Cardiac septum (tissue), 1 donor: ENCODE measurements around the gene CCIN. TPM values are rescaled to one million over a fixed set of nuclear protein-coding genes. Genes with fewer than 3 reads are reported as not detected.
"Not testable (repeated sequence)": the region's sequence is repeated elsewhere in the genome, so short reads cannot be mapped to it uniquely, and the experiment has no call there.

ENCODE experiments used
- DNase-seq: peaks from one replicate; pipeline ENCODE4 v3.0.0-alpha.2; 2020; ENCODE audit warnings: low spot score
- intact Hi-C: fragments of 100-400 bp; cut with DNase I; formaldehyde crosslinking; loops from one replicate; pipeline ENCODE4 v1.14.0; 2022
- long read RNA-seq: library from polyadenylated mRNA; unstranded; transcript quantifications from one replicate; pipeline ENCODE4 v2.0.0, GENCODE V29; 2021
- total RNA-seq: library from RNA; stranded (reverse); fragmentation: NEBNext Ultra II Directional; extraction: Animal tissue kit (Norgen Biotek cat#: 25700); gene quantifications from one replicate; pipeline ENCODE4 v1.2.1, GENCODE V29; 2021
- donor health status: DM: no; HTN: no; CAD: no.

The CCIN gene
- 0.16 TPM for total RNA-seq
- long read RNA-seq = 0 reads

DNA sequence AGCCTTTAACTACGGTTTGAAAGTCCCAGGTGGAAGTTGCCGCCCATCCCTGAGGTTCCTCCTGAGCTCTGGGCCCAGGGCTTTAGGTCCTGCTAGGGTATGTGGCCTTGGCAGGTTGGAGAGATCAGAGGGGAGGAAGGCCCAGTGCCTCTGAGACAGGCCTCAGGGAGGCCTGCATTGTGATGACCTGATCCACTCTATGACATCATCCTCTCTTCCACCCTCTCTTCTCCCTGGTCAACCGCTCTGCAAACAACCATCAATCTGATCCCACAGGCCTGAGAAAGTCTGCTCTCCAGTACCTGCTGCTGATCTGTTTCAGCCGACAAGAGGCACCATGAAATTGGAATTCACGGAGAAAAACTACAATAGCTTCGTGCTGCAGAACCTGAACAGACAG, at the start of gene CCIN:
Gene CCIN (plus strand): TSS at position 223 of the 400 bp plus-strand sequence. CDS start 115 bp downstream, at position 338.
- intact Hi-C loops = loop anchor here (10.0 kb wide), 1 partner anchor 214 kb away; the partner anchor contains the start of gene OR2S2

GRCh38 chr9:36119476-36119875, 49.7 kb upstream of the CCIN start:
- intact Hi-C loops = no loop called here
- no peak for DNase-seq

More for the DNA sequence above, at the start of gene CCIN:
- no peak for DNase-seq

GRCh38 chr9:36120705-36121104, 48.5 kb upstream of the CCIN start:
- intact Hi-C loops = no loop called here
- DNase-seq = no peak

DNA sequence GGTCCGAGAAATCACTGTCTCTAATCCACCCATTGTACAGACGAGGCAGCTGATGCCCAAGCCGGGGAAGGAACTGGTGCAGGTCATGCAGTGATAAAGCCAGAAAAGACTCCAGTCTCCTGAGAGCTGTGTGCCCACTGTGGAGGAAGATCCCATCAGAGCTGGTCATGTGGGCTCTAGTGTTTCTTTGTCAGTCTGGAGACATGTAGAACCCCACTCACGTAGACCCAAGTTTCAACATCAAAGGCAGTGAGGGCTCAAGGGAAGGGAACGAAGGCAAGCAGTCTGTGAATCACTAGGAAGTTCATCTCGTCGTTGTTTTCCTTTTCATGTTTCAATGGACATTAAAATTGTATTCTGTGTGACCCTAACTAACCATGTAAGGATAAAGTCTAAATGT, 47.2 kb upstream of the CCIN start:
- intact Hi-C loops = no loop called here
- DNase-seq = no peak

DNA sequence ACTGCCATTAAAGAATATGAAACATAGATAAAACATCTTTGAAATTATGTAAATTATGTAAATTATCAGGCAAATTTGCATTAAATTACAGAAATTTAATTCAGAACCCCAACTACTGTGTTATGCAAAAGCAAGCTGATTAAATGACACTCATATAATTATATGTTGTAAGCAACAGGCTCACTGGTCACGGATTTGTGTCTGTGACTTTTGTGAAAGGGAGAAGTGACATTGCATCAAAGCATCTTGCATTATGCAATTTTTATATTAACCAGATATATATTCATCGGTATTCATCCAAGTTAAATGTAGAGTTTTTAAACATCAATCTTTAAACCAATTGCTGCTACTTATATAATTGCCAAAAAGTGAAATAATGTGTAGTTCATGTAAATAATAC, 45.7 kb upstream of the CCIN start:
- intact Hi-C loops = no loop called here
- DNase-seq = no peak

DNA sequence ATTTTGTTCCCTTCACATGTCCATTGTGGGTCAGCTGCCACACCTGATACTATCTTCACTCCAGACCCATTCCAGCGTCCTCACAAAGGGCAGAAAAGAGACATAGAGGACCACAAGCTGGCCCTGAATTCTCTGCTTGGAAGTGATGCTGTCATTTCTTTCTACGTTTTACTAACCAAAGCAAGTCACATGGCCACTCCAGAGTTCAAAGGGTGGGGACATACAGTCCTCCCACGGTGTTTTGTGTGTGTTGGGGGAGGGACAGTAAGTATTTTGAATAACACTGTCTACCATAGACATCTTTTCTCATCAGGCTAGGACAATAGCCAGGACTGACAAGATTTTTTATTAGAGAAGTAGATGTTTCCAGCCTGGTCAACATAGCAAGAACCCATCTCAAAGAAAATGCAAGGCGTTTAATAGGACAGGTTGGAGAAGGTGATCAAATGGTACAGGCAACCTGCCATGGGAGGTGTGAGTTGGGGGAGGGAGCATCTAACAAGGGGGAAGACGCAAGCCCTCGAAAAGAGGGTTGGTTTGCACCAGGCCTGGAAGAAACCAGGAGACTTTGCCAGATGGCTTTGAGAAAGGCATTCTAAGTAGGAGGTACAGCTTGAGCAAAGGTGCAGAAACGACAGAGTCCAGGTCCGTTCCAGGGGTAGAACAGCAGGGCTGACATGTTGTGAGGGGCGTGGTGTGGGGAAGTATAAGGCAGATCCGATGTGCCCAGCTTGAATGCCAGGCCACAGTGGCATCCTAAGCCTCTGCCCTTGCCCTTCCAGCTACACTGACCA, 43.9 kb upstream of the CCIN start:
- intact Hi-C loops = no loop called here
- peak; percentile 62 for DNase-seq

- peak; percentile 66 for DNase-seq
- intact Hi-C loops = no loop called here
These were observed 43.0 kb upstream of the CCIN start for GRCh38 chr9:36126016-36126730.

GRCh38 chr9:36127652-36128244, 41.4 kb upstream of the CCIN start:
- DNase-seq = peak; percentile 77
- intact Hi-C loops = no loop called here

- intact Hi-C loops = no loop called here
- DNase-seq = peak; percentile 62
These were observed 40.8 kb upstream of the CCIN start for GRCh38 chr9:36128349-36128748.

DNA sequence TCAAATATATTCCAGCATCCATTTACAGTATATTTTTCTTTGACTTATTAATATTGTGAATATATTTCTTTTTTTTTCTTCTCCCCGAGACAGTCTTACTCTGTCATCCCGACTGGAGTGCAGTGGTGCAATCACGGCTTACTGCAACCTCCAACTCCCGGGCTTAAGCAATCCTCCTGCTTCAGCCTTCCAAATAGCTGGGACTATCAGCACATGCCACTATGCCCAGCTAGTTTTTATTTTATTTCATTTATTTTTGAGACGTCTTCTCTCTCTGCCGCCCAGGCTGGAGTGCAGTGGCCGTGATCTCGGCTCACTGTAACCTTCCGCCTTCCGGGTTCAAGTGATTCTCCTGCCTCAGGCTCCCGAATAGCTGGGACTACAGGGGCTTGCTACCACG, 40.0 kb upstream of the CCIN start:
- intact Hi-C loops = no loop called here
- no peak for DNase-seq

DNA sequence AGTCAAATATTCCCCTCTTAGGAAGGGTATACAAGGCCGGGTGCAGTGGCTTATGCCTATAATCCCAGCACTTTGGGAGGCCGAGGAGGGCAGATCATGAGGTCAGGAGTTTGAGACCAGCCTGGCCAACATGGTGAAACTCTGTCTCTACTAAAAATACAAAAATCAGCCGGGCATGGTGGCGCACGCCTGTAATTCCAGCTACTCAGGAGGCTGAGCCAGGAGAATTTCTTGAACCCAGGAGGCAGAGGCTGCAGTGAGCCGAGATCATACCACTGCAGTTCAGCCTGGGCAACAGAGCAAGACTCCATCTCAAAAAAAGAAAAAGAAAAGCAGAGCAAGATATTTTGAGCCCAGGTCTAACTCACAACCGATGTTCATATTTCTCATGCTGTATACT, 37.5 kb upstream of the CCIN start:
- intact Hi-C loops = not testable (repeated sequence)

DNA sequence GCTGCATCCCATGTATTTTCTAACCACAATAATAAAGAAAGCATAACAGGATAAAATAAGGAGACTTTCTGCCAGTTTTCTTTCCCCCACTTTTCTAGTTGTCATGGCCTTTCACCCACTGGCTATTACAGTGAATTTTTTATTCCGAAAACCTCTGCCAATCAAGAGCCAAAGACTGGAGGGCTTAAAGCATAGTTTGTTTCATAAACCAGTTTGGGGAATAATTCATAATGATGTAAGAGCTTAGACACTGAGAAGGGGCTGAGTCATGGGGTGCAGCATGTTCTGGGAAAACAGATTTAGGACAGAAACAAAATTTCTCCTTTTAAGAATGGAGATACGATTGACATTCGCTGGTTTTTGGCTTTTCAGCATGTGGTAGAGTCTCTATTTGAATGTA, 37.1 kb upstream of the CCIN start:
- DNase-seq = no peak
- intact Hi-C loops = no loop called here

More for the DNA sequence above, 37.5 kb upstream of the CCIN start:
- DNase-seq = not testable (repeated sequence)

DNA sequence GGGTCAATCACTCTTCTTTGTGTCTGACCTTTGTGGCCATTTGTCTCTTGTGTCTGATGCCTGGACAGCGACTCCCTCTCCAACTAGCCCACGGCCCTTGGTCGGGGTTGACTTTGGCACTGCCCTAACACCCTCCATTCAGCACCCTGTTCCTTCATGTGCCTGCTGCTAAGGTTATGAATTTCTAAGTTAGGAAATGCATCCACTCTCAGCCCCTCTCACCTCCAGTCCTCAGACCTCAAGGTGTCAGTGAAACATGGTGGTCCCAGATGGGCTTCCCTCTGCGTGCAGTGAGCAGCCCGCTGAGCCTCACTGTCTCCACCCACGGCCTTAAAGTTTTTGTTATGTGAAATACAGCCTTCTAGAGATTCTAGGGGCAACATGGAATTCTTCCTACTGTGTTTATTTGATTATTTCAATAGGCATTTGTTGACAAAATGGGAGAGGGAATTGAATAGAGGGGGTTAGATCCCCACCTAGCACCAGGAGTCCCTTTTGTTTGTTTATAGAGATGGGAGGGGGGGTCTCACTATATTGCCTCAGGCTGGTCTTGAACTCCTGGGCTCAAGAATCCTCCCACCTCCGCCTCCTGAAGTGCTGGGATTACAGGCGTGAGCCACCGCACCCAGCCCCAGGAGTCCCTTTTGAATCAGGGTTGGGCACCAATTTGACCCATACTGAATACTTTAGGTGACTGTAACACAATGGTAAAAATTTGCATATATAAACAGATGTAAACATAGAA, 34.3 kb upstream of the CCIN start:
- DNase-seq = no peak
- intact Hi-C loops = no loop called here

DNA sequence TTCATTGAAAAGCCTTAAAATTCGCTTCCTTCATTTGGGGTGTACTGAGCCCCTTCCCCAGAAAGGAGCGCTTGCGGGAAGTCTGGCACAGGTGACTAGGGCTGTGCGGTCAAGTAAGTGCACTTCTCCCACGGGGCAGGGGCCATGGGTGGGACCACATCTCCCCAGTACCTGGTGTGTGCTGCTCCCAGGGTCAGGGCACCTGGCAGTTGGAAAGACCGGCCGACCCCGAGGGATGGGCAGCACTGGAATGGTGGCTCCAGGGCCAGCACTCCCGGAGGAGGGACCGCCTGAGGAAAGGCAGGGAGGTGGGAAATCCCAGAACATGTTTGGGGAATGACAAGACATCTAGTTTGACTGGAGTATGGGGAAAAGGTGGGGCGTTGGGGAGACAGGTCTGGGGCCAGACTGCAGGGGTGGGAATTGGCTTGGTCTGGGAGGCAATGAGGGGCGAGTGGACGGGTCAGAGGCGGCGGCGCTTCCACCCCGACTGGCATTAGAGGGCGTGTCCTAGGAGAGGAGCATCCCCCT, 33.4 kb upstream of the CCIN start:
- DNase-seq = no peak
- intact Hi-C loops = no loop called here

DNA sequence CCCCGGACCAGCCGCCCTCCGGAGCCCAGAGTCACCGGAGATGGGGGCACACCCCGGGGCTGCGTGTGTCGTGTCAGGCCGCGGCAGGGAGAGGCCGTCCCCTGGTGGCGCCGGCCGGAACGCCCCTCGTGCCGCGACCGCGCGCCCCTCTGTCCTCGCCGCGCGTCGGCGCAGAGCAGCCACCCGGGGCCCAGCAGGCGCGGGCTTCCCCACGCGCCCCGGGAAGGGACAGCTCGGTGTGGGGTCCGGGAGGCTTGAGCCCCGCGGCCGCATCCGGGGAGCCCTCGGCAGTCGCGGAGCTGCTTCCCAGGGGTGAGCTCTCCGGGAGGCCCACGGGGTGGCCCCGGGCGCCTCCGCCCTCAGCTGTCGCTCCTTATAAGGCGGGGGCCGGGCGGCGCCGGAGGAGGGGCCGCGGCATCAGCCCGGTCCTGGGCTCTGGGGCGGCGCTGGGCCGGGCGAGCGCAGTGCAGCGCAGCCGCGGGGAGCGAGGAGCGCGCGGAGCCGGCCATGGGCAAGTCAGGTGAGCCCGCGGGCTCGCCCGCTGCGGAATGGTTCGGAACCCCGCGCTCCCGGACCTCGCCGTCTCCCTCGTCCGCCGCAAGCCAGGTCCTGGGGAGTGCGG, 32.8 kb upstream of the CCIN start, which contains the start of gene GLIPR2:
Gene GLIPR2 (plus strand): TSS at position 462 of the 622 bp plus-strand sequence. CDS start 46 bp downstream, at position 508.
- intact Hi-C loops = no loop called here
- peak; percentile 94 for DNase-seq

GRCh38 chr9:36136894-36137391, 32.2 kb upstream of the CCIN start:
- DNase-seq = no peak
- intact Hi-C loops = no loop called here

GRCh38 chr9:36137392-36138004, 31.7 kb upstream of the CCIN start:
- DNase-seq = no peak
- intact Hi-C loops = no loop called here

DNA sequence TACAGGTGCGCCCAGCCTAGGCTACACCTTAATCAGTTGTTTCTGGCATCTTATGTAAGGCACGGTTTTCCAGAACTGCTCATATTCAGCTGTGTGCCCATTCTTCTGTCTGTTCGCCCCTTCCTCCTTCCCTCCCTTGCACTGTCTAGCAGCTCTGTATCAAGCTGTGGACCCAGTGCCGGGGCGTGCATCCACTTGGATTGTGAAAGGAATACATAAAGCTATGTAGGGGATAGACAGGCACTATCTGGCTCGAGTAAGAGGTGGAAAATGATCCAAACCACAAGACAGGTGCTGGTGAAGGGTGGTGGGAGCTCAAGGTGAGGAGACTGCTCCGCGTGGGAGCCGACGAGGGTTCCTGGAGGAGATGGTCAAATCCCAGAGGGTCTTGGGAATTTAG, 30.7 kb upstream of the CCIN start:
- intact Hi-C loops = no loop called here
- DNase-seq = no peak
